GM12878 (cell line): Measurements from ENCODE around the gene LRBA. TPM values are rescaled to one million over a fixed set of nuclear protein-coding genes. Genes with fewer than 3 reads are reported as not detected.

Source experiments
- CREB1 ChIP-seq: IDR thresholded peaks from 2 replicates; pipeline ENCODE4 v1.6.1; 2012; ENCODE audit warnings: low read depth, mild to moderate bottlenecking, inconsistent platforms
- EED ChIP-seq: sonication (generic); IDR thresholded peaks from 2 replicates; pipeline ENCODE4 v1.6.1; 2016; ENCODE audit warnings: antibody characterized with exemption, low read depth
- EP300 ChIP-seq, 2 experiments: fragments of 150-350 bp in 1 of 2; IDR thresholded peaks; 2 replicates each; pipeline ENCODE4 v1.6.1; 2011 to 2012; ENCODE audit warnings: low read depth in 2 of 2, low read length in 2 of 2, borderline replicate concordance in 1 of 2, improper control_type of control experiment in 1 of 2, inconsistent platforms in 1 of 2; ENCODE audit not compliant: control insufficient read depth in 1 of 2
- HDGF ChIP-seq: fragments of 450-650 bp; IDR thresholded peaks from 2 replicates; pipeline ENCODE4 v1.6.1; 2016; ENCODE audit warnings: antibody characterized with exemption
- LARP7 ChIP-seq: fragments of 450-650 bp; IDR thresholded peaks from 2 replicates; pipeline ENCODE4 v1.6.1; 2017; ENCODE audit warnings: mild to moderate bottlenecking
- MEF2A ChIP-seq: IDR thresholded peaks from 2 replicates; pipeline ENCODE4 v1.6.1; 2011; ENCODE audit warnings: low read depth, mild to moderate bottlenecking, low read length, moderate library complexity; ENCODE audit not compliant: insufficient read depth
- MTA2 ChIP-seq: fragments of 450-650 bp; IDR thresholded peaks from 2 replicates; pipeline ENCODE4 v1.6.1; 2016; ENCODE audit warnings: low read depth, mild to moderate bottlenecking, moderate library complexity
- MYB ChIP-seq: fragments of 150-350 bp; IDR thresholded peaks from 2 replicates; pipeline ENCODE4 v1.6.1; 2014; ENCODE audit warnings: mild to moderate bottlenecking, low read depth, low read length, borderline replicate concordance
- NFXL1 ChIP-seq: fragments of 450-650 bp; IDR thresholded peaks from 2 replicates; pipeline ENCODE4 v1.6.1; 2017; ENCODE audit warnings: antibody characterized with exemption, mild to moderate bottlenecking, borderline replicate concordance
- NFYB ChIP-seq: IDR thresholded peaks from 2 replicates; pipeline ENCODE4 v1.6.1; 2011; ENCODE audit warnings: low read depth, mild to moderate bottlenecking, low read length, improper control_type of control experiment, moderate library complexity; ENCODE audit not compliant: insufficient read depth
- POLR2AphosphoS2 ChIP-seq: IDR thresholded peaks from 2 replicates; pipeline ENCODE4 v1.6.1; 2011; ENCODE audit warnings: low read depth, mild to moderate bottlenecking, low read length, improper control_type of control experiment, moderate library complexity
- POLR2AphosphoS5 ChIP-seq: IDR thresholded peaks from 2 replicates; pipeline ENCODE4 v1.6.1; 2011; ENCODE audit warnings: mild to moderate bottlenecking, low read length, inconsistent platforms
- RAD51 ChIP-seq: fragments of 450-650 bp; IDR thresholded peaks from 2 replicates; pipeline ENCODE4 v1.6.1; 2016; ENCODE audit warnings: moderate library complexity, mild to moderate bottlenecking, inconsistent platforms
- RUNX3 ChIP-seq: IDR thresholded peaks from 2 replicates; pipeline ENCODE4 v1.6.1; 2012; ENCODE audit warnings: low read length, inconsistent platforms
- SIN3A ChIP-seq: IDR thresholded peaks from 2 replicates; pipeline ENCODE4 v1.6.1; 2012; ENCODE audit warnings: low read depth, low read length, improper control_type of control experiment
- TCF7 ChIP-seq: IDR thresholded peaks from 2 replicates; pipeline ENCODE4 v1.6.1; 2014; ENCODE audit warnings: antibody characterized with exemption, borderline replicate concordance
- WRNIP1 ChIP-seq: IDR thresholded peaks from 2 replicates; pipeline ENCODE4 v1.6.1; 2011; ENCODE audit warnings: low read depth, low read length, improper control_type of control experiment, borderline replicate concordance
- YY1 ChIP-seq: IDR thresholded peaks from 2 replicates; pipeline ENCODE4 v1.6.1; 2011; ENCODE audit warnings: low read depth, mild to moderate bottlenecking, low read length
- ZBED1 ChIP-seq: IDR thresholded peaks from 2 replicates; pipeline ENCODE4 v1.6.1; 2016; ENCODE audit warnings: borderline replicate concordance
- ZNF217 ChIP-seq: fragments of 450-650 bp; IDR thresholded peaks from 2 replicates; pipeline ENCODE4 v1.6.1; 2017; ENCODE audit warnings: antibody characterized with exemption, mild to moderate bottlenecking
- polyA plus RNA-seq, 11 experiments: library from polyadenylated mRNA; depleted of rRNA in 4 of 11; unstranded in 6 of 11; stranded (reverse) in 5 of 11; fragments of >200 nt; fragmentation: Nextera tagmentation in 4 of 11; fragmentation: Illumina TruSeq in 1 of 11; extraction: Ambion mirVana in 4 of 11; extraction: Trizol in 1 of 11; gene quantifications; 1 replicate in 1 of 11; 2 replicates in 10 of 11; pipeline versions ENCODE4 v1.2.1 to v1.2.3, GENCODE V29; 2011 to 2016; ENCODE audit warnings: inconsistent platforms in 2 of 11, missing spikeins in 2 of 11, low read depth in 1 of 11
- total RNA-seq, 4 experiments: library from RNA; depleted of rRNA in 3 of 4; stranded (reverse); fragments of >200 nt in 3 of 4; fragmentation: Illumina TruSeq in 1 of 4; extraction: Trizol in 1 of 4; gene quantifications; 2 replicates each; pipeline versions ENCODE4 v1.2.1 to v1.2.3, GENCODE V29; 2013 to 2021
- TF ChIP-seq, protein P1 (sequence below): IDR thresholded peaks from 2 replicates; pipeline ENCODE4 v1.6.1; 2012; ENCODE audit warnings: mild to moderate bottlenecking, low read depth, low read length
- TF ChIP-seq, protein P2 (sequence below): fragments of 450-650 bp; IDR thresholded peaks from 2 replicates; pipeline ENCODE4 v1.6.1; 2016; ENCODE audit warnings: mild to moderate bottlenecking
- TF ChIP-seq, protein P3 (sequence below): fragments of 450-650 bp; IDR thresholded peaks from 2 replicates; pipeline ENCODE4 v1.6.1; 2018; ENCODE audit warnings: borderline replicate concordance, mild to moderate bottlenecking; ENCODE audit not compliant: partially characterized antibody
- TF ChIP-seq, protein P4 (sequence below): fragments of 450-650 bp; conservative IDR thresholded peaks from 2 replicates; pipeline ENCODE4 v1.6.1; 2017; ENCODE audit warnings: mild to moderate bottlenecking, moderate library complexity

LRBA gene
- total and polyA plus RNA-seq, 10 of the 15 experiments (the other 5 are each of a cell fraction or from before 2014, with no cell fraction given): 20.3 to 93.4 (median 55.0) TPM

DNA sequence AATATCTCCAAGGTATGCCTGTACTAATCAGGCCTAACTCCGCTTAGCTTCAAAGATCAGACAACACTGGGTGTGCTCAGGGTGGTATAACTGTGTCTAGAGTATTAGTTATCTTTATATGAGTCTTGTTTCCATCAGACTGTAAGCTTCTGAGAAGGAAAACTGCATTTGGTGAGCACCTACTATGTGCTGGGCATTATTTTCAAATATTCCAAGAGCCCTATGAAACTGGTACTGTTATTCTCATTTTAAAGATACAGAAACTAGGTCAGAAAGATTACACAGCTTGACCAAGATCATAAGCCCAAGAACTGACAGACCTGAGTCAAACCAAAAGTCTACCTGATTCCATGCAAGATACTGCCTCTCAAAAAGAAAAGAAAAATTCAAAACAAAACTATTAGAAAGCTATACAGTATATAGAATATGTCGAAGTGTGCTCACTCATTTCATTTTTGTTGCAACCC, 44.4 kb downstream of the LRBA start (continued):
- TF ChIP-seq, protein P1, sequence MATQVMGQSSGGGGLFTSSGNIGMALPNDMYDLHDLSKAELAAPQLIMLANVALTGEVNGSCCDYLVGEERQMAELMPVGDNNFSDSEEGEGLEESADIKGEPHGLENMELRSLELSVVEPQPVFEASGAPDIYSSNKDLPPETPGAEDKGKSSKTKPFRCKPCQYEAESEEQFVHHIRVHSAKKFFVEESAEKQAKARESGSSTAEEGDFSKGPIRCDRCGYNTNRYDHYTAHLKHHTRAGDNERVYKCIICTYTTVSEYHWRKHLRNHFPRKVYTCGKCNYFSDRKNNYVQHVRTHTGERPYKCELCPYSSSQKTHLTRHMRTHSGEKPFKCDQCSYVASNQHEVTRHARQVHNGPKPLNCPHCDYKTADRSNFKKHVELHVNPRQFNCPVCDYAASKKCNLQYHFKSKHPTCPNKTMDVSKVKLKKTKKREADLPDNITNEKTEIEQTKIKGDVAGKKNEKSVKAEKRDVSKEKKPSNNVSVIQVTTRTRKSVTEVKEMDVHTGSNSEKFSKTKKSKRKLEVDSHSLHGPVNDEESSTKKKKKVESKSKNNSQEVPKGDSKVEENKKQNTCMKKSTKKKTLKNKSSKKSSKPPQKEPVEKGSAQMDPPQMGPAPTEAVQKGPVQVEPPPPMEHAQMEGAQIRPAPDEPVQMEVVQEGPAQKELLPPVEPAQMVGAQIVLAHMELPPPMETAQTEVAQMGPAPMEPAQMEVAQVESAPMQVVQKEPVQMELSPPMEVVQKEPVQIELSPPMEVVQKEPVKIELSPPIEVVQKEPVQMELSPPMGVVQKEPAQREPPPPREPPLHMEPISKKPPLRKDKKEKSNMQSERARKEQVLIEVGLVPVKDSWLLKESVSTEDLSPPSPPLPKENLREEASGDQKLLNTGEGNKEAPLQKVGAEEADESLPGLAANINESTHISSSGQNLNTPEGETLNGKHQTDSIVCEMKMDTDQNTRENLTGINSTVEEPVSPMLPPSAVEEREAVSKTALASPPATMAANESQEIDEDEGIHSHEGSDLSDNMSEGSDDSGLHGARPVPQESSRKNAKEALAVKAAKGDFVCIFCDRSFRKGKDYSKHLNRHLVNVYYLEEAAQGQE: no peak
- no peak for TF ChIP-seq NFYB
- peak; percentile 37; the same call in 1 of the 2 replicates for TF ChIP-seq RUNX3
- TF ChIP-seq POLR2AphosphoS2: no peak
- no peak for TF ChIP-seq SIN3A
- no peak for TF ChIP-seq TCF7
- TF ChIP-seq MEF2A: 0 out of 2 replicates have a peak, but pooled peaks have one; percentile 24
- TF ChIP-seq ZBED1: no peak
- TF ChIP-seq EED: no peak
- TF ChIP-seq EP300 (IDR thresholded peaks at IDR 0.05; ENCODE audit: borderline replicate concordance in 1 of 2, control insufficient read depth in 1 of 2, low read depth in 2 of 2, low read length in 2 of 2): no peak
- no peak for TF ChIP-seq HDGF
- TF ChIP-seq ZNF217: peak; percentile 61
- TF ChIP-seq MTA2: no peak; the same call in 1 of the 2 replicates
- TF ChIP-seq, protein P2, sequence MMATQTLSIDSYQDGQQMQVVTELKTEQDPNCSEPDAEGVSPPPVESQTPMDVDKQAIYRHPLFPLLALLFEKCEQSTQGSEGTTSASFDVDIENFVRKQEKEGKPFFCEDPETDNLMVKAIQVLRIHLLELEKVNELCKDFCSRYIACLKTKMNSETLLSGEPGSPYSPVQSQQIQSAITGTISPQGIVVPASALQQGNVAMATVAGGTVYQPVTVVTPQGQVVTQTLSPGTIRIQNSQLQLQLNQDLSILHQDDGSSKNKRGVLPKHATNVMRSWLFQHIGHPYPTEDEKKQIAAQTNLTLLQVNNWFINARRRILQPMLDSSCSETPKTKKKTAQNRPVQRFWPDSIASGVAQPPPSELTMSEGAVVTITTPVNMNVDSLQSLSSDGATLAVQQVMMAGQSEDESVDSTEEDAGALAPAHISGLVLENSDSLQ: peak; percentile 17; the same call in 1 of the 2 replicates
- TF ChIP-seq YY1: no peak
- TF ChIP-seq RAD51: no peak
- no peak for TF ChIP-seq LARP7
- TF ChIP-seq, protein P3, sequence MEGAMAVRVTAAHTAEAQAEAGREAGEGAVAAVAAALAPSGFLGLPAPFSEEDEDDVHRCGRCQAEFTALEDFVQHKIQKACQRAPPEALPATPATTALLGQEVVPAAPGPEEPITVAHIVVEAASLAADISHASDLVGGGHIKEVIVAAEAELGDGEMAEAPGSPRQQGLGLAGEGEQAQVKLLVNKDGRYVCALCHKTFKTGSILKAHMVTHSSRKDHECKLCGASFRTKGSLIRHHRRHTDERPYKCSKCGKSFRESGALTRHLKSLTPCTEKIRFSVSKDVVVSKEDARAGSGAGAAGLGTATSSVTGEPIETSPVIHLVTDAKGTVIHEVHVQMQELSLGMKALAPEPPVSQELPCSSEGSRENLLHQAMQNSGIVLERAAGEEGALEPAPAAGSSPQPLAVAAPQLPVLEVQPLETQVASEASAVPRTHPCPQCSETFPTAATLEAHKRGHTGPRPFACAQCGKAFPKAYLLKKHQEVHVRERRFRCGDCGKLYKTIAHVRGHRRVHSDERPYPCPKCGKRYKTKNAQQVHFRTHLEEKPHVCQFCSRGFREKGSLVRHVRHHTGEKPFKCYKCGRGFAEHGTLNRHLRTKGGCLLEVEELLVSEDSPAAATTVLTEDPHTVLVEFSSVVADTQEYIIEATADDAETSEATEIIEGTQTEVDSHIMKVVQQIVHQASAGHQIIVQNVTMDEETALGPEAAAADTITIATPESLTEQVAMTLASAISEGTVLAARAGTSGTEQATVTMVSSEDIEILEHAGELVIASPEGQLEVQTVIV: no peak
- TF ChIP-seq NFXL1: no peak
- TF ChIP-seq WRNIP1: no peak
- TF ChIP-seq, protein P4, sequence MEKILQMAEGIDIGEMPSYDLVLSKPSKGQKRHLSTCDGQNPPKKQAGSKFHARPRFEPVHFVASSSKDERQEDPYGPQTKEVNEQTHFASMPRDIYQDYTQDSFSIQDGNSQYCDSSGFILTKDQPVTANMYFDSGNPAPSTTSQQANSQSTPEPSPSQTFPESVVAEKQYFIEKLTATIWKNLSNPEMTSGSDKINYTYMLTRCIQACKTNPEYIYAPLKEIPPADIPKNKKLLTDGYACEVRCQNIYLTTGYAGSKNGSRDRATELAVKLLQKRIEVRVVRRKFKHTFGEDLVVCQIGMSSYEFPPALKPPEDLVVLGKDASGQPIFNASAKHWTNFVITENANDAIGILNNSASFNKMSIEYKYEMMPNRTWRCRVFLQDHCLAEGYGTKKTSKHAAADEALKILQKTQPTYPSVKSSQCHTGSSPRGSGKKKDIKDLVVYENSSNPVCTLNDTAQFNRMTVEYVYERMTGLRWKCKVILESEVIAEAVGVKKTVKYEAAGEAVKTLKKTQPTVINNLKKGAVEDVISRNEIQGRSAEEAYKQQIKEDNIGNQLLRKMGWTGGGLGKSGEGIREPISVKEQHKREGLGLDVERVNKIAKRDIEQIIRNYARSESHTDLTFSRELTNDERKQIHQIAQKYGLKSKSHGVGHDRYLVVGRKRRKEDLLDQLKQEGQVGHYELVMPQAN: no peak
- peak; percentile 9; the same call in 1 of the 2 replicates for TF ChIP-seq CREB1
- TF ChIP-seq POLR2AphosphoS5: no peak
- no peak for TF ChIP-seq MYB
